ENCODE data around the gene CBFB. TPM values are rescaled to one million over a fixed set of nuclear protein-coding genes. Genes with fewer than 3 reads are reported as not detected.
A peak's percentile ranks its signal among the peaks of the same experiment; 100 is the strongest.

Gene CBFB
- total and polyA plus RNA-seq, 2 experiments from 2014 or later: 26.1 to 26.9 TPM

GRCh38 chr16:67101311-67102082 lies 72.5 kb downstream of the CBFB start:
- Histone ChIP-seq H3K36me3 (ENCODE audit: insufficient read depth) (no peaks in the 10 kb centered on the region), H3K27me3 (ENCODE audit: insufficient read depth) (no peaks in the 10 kb centered on the region), H3K4me2 (no peak overlapping the region), H3K4me1 (ENCODE audit: insufficient read depth) (no peaks in the 10 kb centered on the region), H4K20me1 (replicated peaks; ENCODE audit: insufficient read depth) (no peaks in the 10 kb centered on the region; the same call in 1 of the 2 replicates), H3K4me3 (no peak overlapping the region), H2AFZ (no peak overlapping the region), H3K79me2 (replicated peaks; ENCODE audit: insufficient read depth) (no peaks in the 10 kb centered on the region), H3F3A (replicated peaks; ENCODE audit: low read depth) (no peaks in the 10 kb centered on the region), H3K27ac (ENCODE audit: low read depth) (no peak overlapping the region), H3K9me2 (ENCODE audit: insufficient read depth) (no peaks in the 10 kb centered on the region)
- Mint-ChIP-seq H3K27me3 (ENCODE audit: insufficient read depth, low read depth, poor library complexity) (peaks cover 2% of the 10 kb centered on the region), H3K4me3 (no peak overlapping the region), H3K27ac (no peak overlapping the region), H3K4me1 (no peaks in the 10 kb centered on the region), H3K9me3 (no peaks in the 10 kb centered on the region), H3K36me3 (ENCODE audit: low read depth) (no peaks in the 10 kb centered on the region)
- TF ChIP-seq JUNB (IDR thresholded peaks at IDR 0.05; ENCODE audit: unreplicated experiment): no peak
- TF ChIP-seq EZH2 (IDR thresholded peaks at IDR 0.05; ENCODE audit: low read depth, unreplicated experiment): no peak
- TF ChIP-seq EZH2phosphoT487 (IDR thresholded peaks at IDR 0.05; ENCODE audit: unreplicated experiment): no peak
- no peak for TF ChIP-seq ZNF331 (CRISPR knock-in tag; IDR thresholded peaks at IDR 0.05; ENCODE audit: low read depth)
- DNase-seq (ENCODE audit: low spot score) (no peak), ATAC-seq (no peak)

GRCh38 chr16:67104061-67104460 lies 75.1 kb downstream of the CBFB start:
- Histone ChIP-seq H3K79me2 (replicated peaks; ENCODE audit: insufficient read depth) (no peaks in the 10 kb centered on the region), H3K9me2 (ENCODE audit: insufficient read depth) (no peaks in the 10 kb centered on the region), H4K20me1 (replicated peaks; ENCODE audit: insufficient read depth) (no peaks in the 10 kb centered on the region; the same call in 1 of the 2 replicates), H2AFZ (no peak overlapping the region), H3K4me1 (ENCODE audit: insufficient read depth) (no peaks in the 10 kb centered on the region), H3K27ac (ENCODE audit: low read depth) (no peak overlapping the region), H3K4me3 (no peak overlapping the region), H3K4me2 (no peak overlapping the region), H3K27me3 (ENCODE audit: insufficient read depth) (peaks cover 8% of the 10 kb centered on the region; the same call in 1 of the 2 replicates), H3K36me3 (ENCODE audit: insufficient read depth) (no peaks in the 10 kb centered on the region), H3F3A (replicated peaks; ENCODE audit: low read depth) (peaks cover under 1% of the 10 kb centered on the region; the same call in 1 of the 2 replicates)
- ATAC-seq: peak; percentile 95
- H3K36me3 Mint-ChIP-seq (ENCODE audit: low read depth): no peaks in the 10 kb centered on the region
- no peaks in the 10 kb centered on the region for H3K4me1 Mint-ChIP-seq
- TF ChIP-seq CTCF (conservative IDR thresholded peaks at IDR 0.05; ENCODE audit: low read depth in 2 of 2) (peak; percentile 78 to 83), EZH2 (IDR thresholded peaks at IDR 0.05; ENCODE audit: low read depth, unreplicated experiment) (no peak)
- DNase-seq (ENCODE audit: low spot score): peak; percentile 81
- H3K27ac Mint-ChIP-seq: no peak overlapping the region
- peaks cover 2% of the 10 kb centered on the region for H3K27me3 Mint-ChIP-seq (ENCODE audit: insufficient read depth, low read depth, poor library complexity)
- no peak overlapping the region for H3K4me3 Mint-ChIP-seq
- H3K9me3 Mint-ChIP-seq: no peaks in the 10 kb centered on the region

- H3K27ac Mint-ChIP-seq: no peak overlapping the region
- peaks cover 8% of the 10 kb centered on the region for H3K27me3 Mint-ChIP-seq (ENCODE audit: insufficient read depth, low read depth, poor library complexity)
- Histone ChIP-seq H3K9me2 (ENCODE audit: insufficient read depth) (no peaks in the 10 kb centered on the region), H2AFZ (no peak overlapping the region), H3K4me1 (ENCODE audit: insufficient read depth) (no peaks in the 10 kb centered on the region), H3K79me2 (replicated peaks; ENCODE audit: insufficient read depth) (no peaks in the 10 kb centered on the region), H3K27me3 (ENCODE audit: insufficient read depth) (peaks cover 10% of the 10 kb centered on the region; the same call in 1 of the 2 replicates), H3F3A (replicated peaks; ENCODE audit: low read depth) (peaks cover 6% of the 10 kb centered on the region; the same call in 1 of the 2 replicates), H3K27ac (ENCODE audit: low read depth) (no peak overlapping the region), H3K36me3 (ENCODE audit: insufficient read depth) (no peaks in the 10 kb centered on the region), H3K4me3 (no peak overlapping the region), H4K20me1 (replicated peaks; ENCODE audit: insufficient read depth) (no peaks in the 10 kb centered on the region; the same call in 1 of the 2 replicates), H3K4me2 (no peak overlapping the region)
- H3K4me3 Mint-ChIP-seq: no peak overlapping the region
- no peak for DNase-seq (ENCODE audit: low spot score)
- H3K4me1 Mint-ChIP-seq: no peaks in the 10 kb centered on the region; the same call in 2 of the 3 replicates
- H3K9me3 Mint-ChIP-seq: no peaks in the 10 kb centered on the region
- H3K36me3 Mint-ChIP-seq (ENCODE audit: low read depth): no peaks in the 10 kb centered on the region
- ATAC-seq: no peak
- TF ChIP-seq ZNF114 (CRISPR knock-in tag; IDR thresholded peaks at IDR 0.05) (no peak), ZNF462 (CRISPR knock-in tag; IDR thresholded peaks at IDR 0.05) (no peak)
These were observed 75.9 kb downstream of the CBFB start for GRCh38 chr16:67104845-67105244.

All from GM23338 (cell line).